Fibroblast of pulmonary artery (primary cell): ENCODE results near the gene TYROBP.
"Not testable (repeated sequence)": the region's sequence is repeated elsewhere in the genome, so short reads cannot be mapped to it uniquely, and the experiment has no call there.

Experiments used
- DNase-seq: peaks from one replicate; pipeline ENCODE4 v3.0.0-alpha.2; 2010; ENCODE audit warnings: low read depth
- H3K4me3 ChIP-seq: replicated peaks from 2 replicates; pipeline ENCODE4 v1.5.1; 2011; ENCODE audit warnings: low read depth, mild to moderate bottlenecking, control low read depth, low read length, moderate library complexity
- CTCF ChIP-seq: IDR thresholded peaks from 2 replicates; pipeline ENCODE4 v1.5.1; 2011; ENCODE audit warnings: mild to moderate bottlenecking, control low read depth, low read length, inconsistent platforms; ENCODE audit errors: missing control alignments

The TYROBP gene

GRCh38 chr19:35908010-35908441, at the start of gene TYROBP:
TYROBP (minus strand) TSS chr19:35908295; CDS start chr19:35908228, 67 bp downstream.
- TF ChIP-seq CTCF: no peak
- no peak for DNase-seq
- no peak within 1 kb of the TSS for H3K4me3 ChIP-seq

- not testable (repeated sequence) for H3K4me3 ChIP-seq, DNase-seq
Observed at GRCh38 chr19:35957411-35957810, 49.3 kb upstream of the TYROBP start.

GRCh38 chr19:35955881-35956634, 48.0 kb upstream of the TYROBP start:
- H3K4me3 ChIP-seq: no peak overlapping the region
- TF ChIP-seq CTCF: no peak
- DNase-seq: no peak

- H3K4me3 ChIP-seq: no peak overlapping the region
- DNase-seq: no peak
- no peak for TF ChIP-seq CTCF
Observed at GRCh38 chr19:35949131-35949530, 41.0 kb upstream of the TYROBP start.

- no peak for DNase-seq
- TF ChIP-seq CTCF: no peak
- no peak overlapping the region for H3K4me3 ChIP-seq
Observed at GRCh38 chr19:35946203-35946602, 38.1 kb upstream of the TYROBP start.

- no peak for TF ChIP-seq CTCF
- DNase-seq: no peak
- H3K4me3 ChIP-seq: no peak overlapping the region
Observed at GRCh38 chr19:35945121-35945790, 37.2 kb upstream of the TYROBP start.

- DNase-seq: no peak
- TF ChIP-seq CTCF: no peak
- H3K4me3 ChIP-seq: no peak overlapping the region
Observed at GRCh38 chr19:35944556-35944955, 36.5 kb upstream of the TYROBP start.
